ENCODE data around the gene GFOD2. TPM values are rescaled to one million over a fixed set of nuclear protein-coding genes. Genes with fewer than 3 reads are reported as not detected.
A peak's percentile ranks its signal among the peaks of the same experiment; 100 is the strongest.

Gene GFOD2
- total and polyA plus RNA-seq, 2 of the 8 experiments (the other 6 are each of a cell fraction or from before 2014, with no cell fraction given) = 21.4 to 33.2 TPM

GRCh38 chr16:67719778-67720144, 645 bp upstream of the GFOD2 start:
- peak overlapping the region in 3 of 4 experiments; percentile 55 to 89 (median 70); a peak in 5 of 7 replicates for H3K9ac ChIP-seq (replicated peaks in 1 of 4; ENCODE audit: extremely low read depth in 1 of 4, low read depth in 3 of 4, low read length in 3 of 4)
- H2AK5ac ChIP-seq (ENCODE audit: low read depth, low read length) = 0 out of 2 replicates have a peak overlapping the region, but pooled peaks have one; percentile 1
- peak overlapping the region; percentile 72 to 99 for H3K4me2 ChIP-seq (ENCODE audit: insufficient read depth in 1 of 2, low read depth in 2 of 2, low read length in 2 of 2)
- POLR2A ChIA-PET (ENCODE audit: partially characterized antibody) = interaction anchor here (0.8 to 2.5 kb wide), 13 partner anchors 9 to 216 kb away, joined by 3 to 16 read pairs (median 3); partner anchors contain the start of genes RANBP10 and TSNAXIP1
- no peaks in the 10 kb centered on the region; the same call in 1 of the 2 replicates for H3K79me1 ChIP-seq (ENCODE audit: low read depth, low read length)
- WGBS, 2 experiments (ENCODE audit: extremely low coverage in 1 of 2, insufficient coverage in 1 of 2, insufficient read length in 1 of 2, insufficient replicate concordance in 2 of 2, low coverage in 1 of 2, low lambda C conversion rate in 2 of 2, missing lambda C conversion rate in 1 of 2) = 14% methylated on average over 5 of the region's 5 CpGs; no CpG with 5 or more reads in 1 of the 2 experiments
- H2BK12ac ChIP-seq (ENCODE audit: low read depth, low read length) = peak overlapping the region; percentile 62; the same call in 1 of the 2 replicates
- peaks cover 0 to 3% (median 0%) of the 10 kb centered on the region in 4 experiments; a peak in 1 of 8 replicates for H3K36me3 ChIP-seq (ENCODE audit: control insufficient read depth in 2 of 4, insufficient read depth in 4 of 4, low read length in 3 of 4)
- no peak overlapping the region for H3K27ac ChIP-seq (ENCODE audit: low read depth, low read length)
- peaks cover 0 to 10% (median 5%) of the 10 kb centered on the region in 4 experiments; a peak in 4 of 7 replicates for H3K4me1 ChIP-seq (replicated peaks in 1 of 4; ENCODE audit: control insufficient read depth in 3 of 4, insufficient read depth in 4 of 4, low read length in 3 of 4)
- no peak overlapping the region for H2BK120ac ChIP-seq (replicated peaks; ENCODE audit: low read depth, low read length)
- CTCF ChIA-PET (ENCODE audit: partially characterized antibody) = interaction anchor here (0.7 to 5.8 kb wide), 4 partner anchors 10 to 97 kb away, joined by 3 to 34 read pairs (median 3); no protein-coding TSS in a partner anchor
- no peak for FAIRE-seq
- H3K4ac ChIP-seq (replicated peaks; ENCODE audit: insufficient read length, low read depth, low read length) = no peak overlapping the region
- H4K8ac ChIP-seq (ENCODE audit: extremely low read depth, insufficient read depth, low read length) = no peak overlapping the region
- peaks cover 0 to 1% of the 10 kb centered on the region in 2 experiments for H4K20me1 ChIP-seq (replicated peaks in 1 of 2; ENCODE audit: control insufficient read depth in 1 of 2, insufficient read depth in 2 of 2, low read length in 2 of 2)
- H3K18ac ChIP-seq (ENCODE audit: extremely low read depth, low read length) = peak overlapping the region; percentile 86; the same call in 1 of the 2 replicates
- H3K9me3 ChIP-seq (ENCODE audit: insufficient read depth in 2 of 2, low read depth in 1 of 2, low read length in 1 of 2) = no peaks in the 10 kb centered on the region
- no peak overlapping the region for H4K5ac ChIP-seq (ENCODE audit: insufficient read length, low read depth, low read length)
- TF ChIP-seq USF2 (IDR thresholded peaks at IDR 0.05; ENCODE audit: low read length) = peak; percentile 25; the same call in 1 of the 2 replicates
- no peak for TF ChIP-seq ASH2L (IDR thresholded peaks at IDR 0.05; ENCODE audit: low read length)
- peak; percentile 30 for TF ChIP-seq SAP30 (IDR thresholded peaks at IDR 0.05; ENCODE audit: insufficient read depth, insufficient replicate concordance, low read length)
- peak in 1 of 2 experiments; percentile 65; a peak in 1 of 4 replicates for TF ChIP-seq SIN3A (conservative IDR thresholded peaks at IDR 0.05 in 1 of 2, IDR thresholded peaks at IDR 0.05 in 1 of 2; ENCODE audit: low read depth in 1 of 2, low read length in 2 of 2)
- no peak overlapping the region for H2BK20ac ChIP-seq (ENCODE audit: low read length)
- no peak for DNase-seq (ENCODE audit: low read depth in 1 of 2, low spot score in 2 of 2)
- peak overlapping the region; percentile 36; the same call in 1 of the 2 replicates for H2BK15ac ChIP-seq (ENCODE audit: low read length)
- no peak overlapping the region for H3K14ac ChIP-seq (ENCODE audit: insufficient read length)
- H3K56ac ChIP-seq (replicated peaks; ENCODE audit: insufficient read length, low read depth, low read length) = no peak overlapping the region
- H2AFZ ChIP-seq (ENCODE audit: low read length) = peak overlapping the region; percentile 89
- H3K79me2 ChIP-seq (ENCODE audit: control insufficient read depth in 1 of 2, insufficient read depth in 2 of 2, low read length in 2 of 2) = peaks cover 3 to 38% of the 10 kb centered on the region in 2 experiments; a peak in 3 of 4 replicates
- no peak overlapping the region for H4K91ac ChIP-seq (replicated peaks; ENCODE audit: insufficient read length, low read length)
- peak overlapping the region; percentile 92; the same call in 1 of the 2 replicates for H2BK5ac ChIP-seq (ENCODE audit: low read depth, low read length)
- H3K27me3 ChIP-seq (replicated peaks in 1 of 4; ENCODE audit: control insufficient read depth in 3 of 4, extremely low read depth in 1 of 4, insufficient read depth in 3 of 4, low read length in 3 of 4) = no peaks in the 10 kb centered on the region; a peak in 1 of 7 replicates
- H3K4me3 ChIP-seq (ENCODE audit: extremely low read depth in 1 of 4, insufficient read depth in 2 of 4, low read depth in 3 of 4, low read length in 4 of 4) = peak overlapping the region; percentile 84 to 91 (median 90)
- no peak overlapping the region for H3K23ac ChIP-seq (ENCODE audit: insufficient read length)
- H3K23me2 ChIP-seq (ENCODE audit: low read depth, low read length) = peaks cover 16% of the 10 kb centered on the region

Data from H1 (cell line).